ENCODE data around the gene CYP2W1.

CYP2W1 gene

GRCh38 chr7:966291-967069, 16.5 kb upstream of the CYP2W1 start:
- DNase-seq: no peak

GRCh38 chr7:967361-968082, 15.5 kb upstream of the CYP2W1 start:
- DNase-seq: no peak

GRCh38 chr7:968205-969105, 14.5 kb upstream of the CYP2W1 start:
- DNase-seq: no peak

- DNase-seq: no peak
Measured at GRCh38 chr7:969403-969802, 13.6 kb upstream of the CYP2W1 start.

- no peak for DNase-seq
Measured at GRCh38 chr7:970744-971143, 12.2 kb upstream of the CYP2W1 start.

- no peak for DNase-seq
Measured at GRCh38 chr7:972110-972509, 10.9 kb upstream of the CYP2W1 start.

GRCh38 chr7:972676-973309, 10.2 kb upstream of the CYP2W1 start:
- DNase-seq: no peak

GRCh38 chr7:973312-973711, 9.7 kb upstream of the CYP2W1 start:
- DNase-seq: no peak

- DNase-seq: peak in 1 of 5 experiments; percentile 36
Measured at GRCh38 chr7:974172-974571, 8.8 kb upstream of the CYP2W1 start.

- peak; percentile 79 to 95 (median 86) for DNase-seq
Measured at GRCh38 chr7:974820-975681, 7.9 kb upstream of the CYP2W1 start, which contains the start of gene COX19. Gene COX19, minus strand, starts transcription at chr7:975549. Its CDS starts 40 bp downstream, at chr7:975509.

GRCh38 chr7:975702-976473, 7.1 kb upstream of the CYP2W1 start:
- DNase-seq: no peak

GRCh38 chr7:976901-977325, 6.1 kb upstream of the CYP2W1 start:
- no peak for DNase-seq

GRCh38 chr7:977326-978048, 5.5 kb upstream of the CYP2W1 start:
- no peak for DNase-seq

- no peak for DNase-seq
Measured at GRCh38 chr7:978049-978346, 5.0 kb upstream of the CYP2W1 start.

- DNase-seq: no peak
Measured at GRCh38 chr7:978416-979091, 4.4 kb upstream of the CYP2W1 start.

GRCh38 chr7:979151-979550, 3.8 kb upstream of the CYP2W1 start:
- DNase-seq: no peak

- no peak for DNase-seq
Measured at GRCh38 chr7:979886-980571, 3.0 kb upstream of the CYP2W1 start.

- DNase-seq: no peak
Measured at GRCh38 chr7:981793-982510, 1.0 kb upstream of the CYP2W1 start.
